ENCODE results near the gene EFCAB6.

The EFCAB6 gene, protein sequence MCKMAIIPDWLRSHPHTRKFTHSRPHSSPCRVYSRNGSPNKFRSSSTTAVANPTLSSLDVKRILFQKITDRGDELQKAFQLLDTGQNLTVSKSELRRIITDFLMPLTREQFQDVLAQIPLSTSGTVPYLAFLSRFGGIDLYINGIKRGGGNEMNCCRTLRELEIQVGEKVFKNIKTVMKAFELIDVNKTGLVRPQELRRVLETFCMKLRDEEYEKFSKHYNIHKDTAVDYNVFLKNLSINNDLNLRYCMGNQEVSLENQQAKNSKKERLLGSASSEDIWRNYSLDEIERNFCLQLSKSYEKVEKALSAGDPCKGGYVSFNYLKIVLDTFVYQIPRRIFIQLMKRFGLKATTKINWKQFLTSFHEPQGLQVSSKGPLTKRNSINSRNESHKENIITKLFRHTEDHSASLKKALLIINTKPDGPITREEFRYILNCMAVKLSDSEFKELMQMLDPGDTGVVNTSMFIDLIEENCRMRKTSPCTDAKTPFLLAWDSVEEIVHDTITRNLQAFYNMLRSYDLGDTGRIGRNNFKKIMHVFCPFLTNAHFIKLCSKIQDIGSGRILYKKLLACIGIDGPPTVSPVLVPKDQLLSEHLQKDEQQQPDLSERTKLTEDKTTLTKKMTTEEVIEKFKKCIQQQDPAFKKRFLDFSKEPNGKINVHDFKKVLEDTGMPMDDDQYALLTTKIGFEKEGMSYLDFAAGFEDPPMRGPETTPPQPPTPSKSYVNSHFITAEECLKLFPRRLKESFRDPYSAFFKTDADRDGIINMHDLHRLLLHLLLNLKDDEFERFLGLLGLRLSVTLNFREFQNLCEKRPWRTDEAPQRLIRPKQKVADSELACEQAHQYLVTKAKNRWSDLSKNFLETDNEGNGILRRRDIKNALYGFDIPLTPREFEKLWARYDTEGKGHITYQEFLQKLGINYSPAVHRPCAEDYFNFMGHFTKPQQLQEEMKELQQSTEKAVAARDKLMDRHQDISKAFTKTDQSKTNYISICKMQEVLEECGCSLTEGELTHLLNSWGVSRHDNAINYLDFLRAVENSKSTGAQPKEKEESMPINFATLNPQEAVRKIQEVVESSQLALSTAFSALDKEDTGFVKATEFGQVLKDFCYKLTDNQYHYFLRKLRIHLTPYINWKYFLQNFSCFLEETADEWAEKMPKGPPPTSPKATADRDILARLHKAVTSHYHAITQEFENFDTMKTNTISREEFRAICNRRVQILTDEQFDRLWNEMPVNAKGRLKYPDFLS (N-terminal part only)

GRCh38 chr22:43812149-43812842, at the start of gene EFCAB6:
TSS of gene EFCAB6 (minus strand) at chr22:43812305. CDS start at chr22:43782318, 29,987 bp downstream.
- TF ChIP-seq JUND (IDR thresholded peaks at IDR 0.05; ENCODE audit: low read depth), result no peak
- in situ Hi-C loops (cut with HindIII; ENCODE audit: low pct_unique_long_range_greater_than_20kb, low sequenced_read_pairs), result no loop called here
- DNase-seq (ENCODE audit: low read depth in 1 of 2, low spot score in 1 of 2), result peak; percentile 82 to 91

DNA sequence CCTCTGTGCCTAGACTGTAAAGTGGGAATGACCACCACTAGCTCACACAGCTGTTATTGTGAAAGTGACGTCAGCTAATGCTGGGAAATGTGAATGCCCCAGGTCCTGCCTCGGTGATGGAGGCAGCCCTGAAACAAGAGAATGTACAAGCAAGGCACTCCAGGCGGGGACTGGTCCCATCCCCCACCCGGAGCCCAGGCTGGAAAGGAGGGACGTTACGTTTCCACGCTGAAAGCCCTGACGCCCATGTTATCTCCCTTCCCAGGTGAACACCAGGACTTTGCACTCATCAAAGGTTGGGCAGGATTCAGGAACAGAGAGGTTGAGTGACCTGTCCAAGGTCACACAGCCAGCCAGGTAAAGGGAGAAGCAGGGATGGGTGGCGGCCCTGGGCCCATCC, 49.4 kb upstream of the EFCAB6 start:
- no peak for TF ChIP-seq JUND (IDR thresholded peaks at IDR 0.05; ENCODE audit: low read depth)
- in situ Hi-C loops (cut with HindIII; ENCODE audit: low pct_unique_long_range_greater_than_20kb, low sequenced_read_pairs), result no loop called here
- no peak for DNase-seq (ENCODE audit: low read depth in 1 of 2, low spot score in 1 of 2)

DNA sequence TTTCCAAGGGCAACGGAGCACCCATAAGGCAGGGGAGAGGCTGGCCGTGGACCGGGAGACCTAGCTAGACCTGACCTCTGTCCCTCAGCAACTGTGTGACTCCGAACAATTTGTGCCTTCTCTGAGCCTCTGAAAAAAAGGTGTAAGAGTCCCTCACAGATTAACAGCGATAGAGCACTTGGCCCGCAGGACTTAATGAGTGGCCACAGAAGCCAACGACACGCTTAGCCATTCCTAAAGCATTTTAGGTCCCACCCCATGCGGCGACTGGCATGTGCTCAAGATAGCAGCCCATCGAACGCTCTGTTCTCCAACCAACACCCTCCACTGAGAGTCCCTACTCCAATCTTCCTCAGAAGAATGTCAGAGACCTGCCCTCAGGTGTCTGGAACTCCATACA, 48.7 kb upstream of the EFCAB6 start:
- TF ChIP-seq JUND (IDR thresholded peaks at IDR 0.05; ENCODE audit: low read depth), result no peak
- in situ Hi-C loops (cut with HindIII; ENCODE audit: low pct_unique_long_range_greater_than_20kb, low sequenced_read_pairs), result no loop called here
- DNase-seq (ENCODE audit: low read depth in 1 of 2, low spot score in 1 of 2), result no peak

DNA sequence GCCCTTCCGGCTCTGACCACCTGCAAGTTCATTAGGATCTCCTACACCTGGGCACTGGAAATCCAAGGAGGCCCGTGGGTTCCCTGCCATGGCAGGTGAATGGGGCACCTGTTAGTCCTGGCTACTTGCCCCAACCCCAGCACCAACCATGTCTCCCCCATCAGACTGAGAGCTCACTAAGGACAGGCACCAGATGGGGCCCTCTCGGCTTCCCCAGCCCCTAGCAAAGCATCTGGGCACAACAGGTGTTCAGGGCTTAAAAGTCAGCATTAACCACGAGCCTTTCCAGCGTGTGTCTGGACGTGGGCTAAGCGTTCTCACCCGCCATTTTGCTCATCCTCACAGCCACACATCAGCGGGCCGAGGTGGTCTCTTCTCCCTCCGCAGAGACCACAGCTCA, 48.0 kb upstream of the EFCAB6 start:
- TF ChIP-seq JUND (IDR thresholded peaks at IDR 0.05; ENCODE audit: low read depth), result no peak
- in situ Hi-C loops (cut with HindIII; ENCODE audit: low pct_unique_long_range_greater_than_20kb, low sequenced_read_pairs), result no loop called here
- DNase-seq (ENCODE audit: low read depth in 1 of 2, low spot score in 1 of 2), result no peak

- TF ChIP-seq JUND (IDR thresholded peaks at IDR 0.05; ENCODE audit: low read depth), result no peak
- in situ Hi-C loops (cut with HindIII; ENCODE audit: low pct_unique_long_range_greater_than_20kb, low sequenced_read_pairs), result no loop called here
- DNase-seq (ENCODE audit: low read depth in 1 of 2, low spot score in 1 of 2), result no peak
Observed at GRCh38 chr22:43859621-43860020, 47.5 kb upstream of the EFCAB6 start.

- TF ChIP-seq JUND (IDR thresholded peaks at IDR 0.05; ENCODE audit: low read depth), result no peak
- DNase-seq (ENCODE audit: low read depth in 1 of 2, low spot score in 1 of 2), result no peak
- in situ Hi-C loops (cut with HindIII; ENCODE audit: low pct_unique_long_range_greater_than_20kb, low sequenced_read_pairs), result no loop called here
Observed at GRCh38 chr22:43859176-43859575, 47.1 kb upstream of the EFCAB6 start.

DNA sequence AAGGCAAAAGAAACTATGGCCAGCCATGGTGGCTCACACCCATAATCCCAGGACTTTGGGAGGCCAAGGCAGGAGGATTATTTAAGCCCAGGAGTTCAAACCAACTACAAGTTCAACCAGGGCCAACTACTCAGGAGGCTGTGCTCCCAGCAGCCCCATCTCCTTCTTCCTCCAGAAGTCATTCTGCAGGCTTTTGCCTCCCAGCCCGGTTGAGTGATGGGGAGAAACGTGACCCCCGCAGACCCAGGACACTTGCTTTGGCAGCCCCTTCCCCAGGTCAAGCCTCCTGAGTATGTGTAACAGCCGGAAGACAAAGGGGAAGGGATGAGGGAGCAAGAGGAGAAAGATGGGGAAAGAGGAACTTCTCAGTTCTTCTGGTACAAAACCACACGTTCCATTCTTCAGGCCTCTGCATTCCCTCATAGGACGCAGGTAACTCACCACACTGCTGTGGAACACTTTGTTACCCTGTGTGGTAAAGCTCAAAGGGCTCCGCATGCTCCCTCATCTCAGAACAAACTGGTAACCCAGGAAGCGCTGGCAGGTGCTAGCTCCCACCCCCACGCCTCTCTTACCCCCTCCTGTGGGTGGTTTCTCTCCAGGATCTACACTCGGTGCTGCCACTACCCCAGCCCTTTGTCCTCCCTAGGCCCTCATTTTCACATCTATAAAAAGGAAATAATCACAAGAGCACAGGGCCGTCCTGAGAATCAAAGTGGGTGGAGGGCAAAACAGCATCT, 46.2 kb upstream of the EFCAB6 start:
- in situ Hi-C loops (cut with HindIII; ENCODE audit: low pct_unique_long_range_greater_than_20kb, low sequenced_read_pairs), result no loop called here
- no peak for DNase-seq (ENCODE audit: low read depth in 1 of 2, low spot score in 1 of 2)
- no peak for TF ChIP-seq JUND (IDR thresholded peaks at IDR 0.05; ENCODE audit: low read depth)

DNA sequence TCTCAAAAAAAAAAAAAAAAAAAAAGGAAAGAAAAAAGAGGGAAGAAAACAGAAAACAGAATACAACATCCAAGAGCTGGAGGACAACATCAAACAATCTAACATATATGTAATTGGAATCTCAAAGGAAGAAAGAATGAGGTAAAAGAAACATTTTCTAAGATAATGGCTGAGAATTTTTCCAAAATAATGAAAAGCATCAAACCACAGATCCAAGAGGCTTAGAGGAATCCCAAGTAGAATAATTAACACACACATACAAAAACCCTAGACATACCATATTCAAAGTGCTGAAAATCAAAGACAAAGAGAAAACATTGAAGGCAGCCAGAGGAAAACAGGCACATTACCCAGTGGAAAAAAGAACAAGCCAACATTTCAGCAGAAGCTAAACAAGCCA, 45.3 kb upstream of the EFCAB6 start:
- no peak for DNase-seq (ENCODE audit: low read depth in 1 of 2, low spot score in 1 of 2)
- in situ Hi-C loops (cut with HindIII; ENCODE audit: low pct_unique_long_range_greater_than_20kb, low sequenced_read_pairs), result no loop called here
- TF ChIP-seq JUND (IDR thresholded peaks at IDR 0.05; ENCODE audit: low read depth), result no peak

GRCh38 chr22:43855431-43855830, 43.3 kb upstream of the EFCAB6 start:
- TF ChIP-seq JUND (IDR thresholded peaks at IDR 0.05; ENCODE audit: low read depth), result no peak
- DNase-seq (ENCODE audit: low read depth in 1 of 2, low spot score in 1 of 2), result no peak
- in situ Hi-C loops (cut with HindIII; ENCODE audit: low pct_unique_long_range_greater_than_20kb, low sequenced_read_pairs), result no loop called here

DNA sequence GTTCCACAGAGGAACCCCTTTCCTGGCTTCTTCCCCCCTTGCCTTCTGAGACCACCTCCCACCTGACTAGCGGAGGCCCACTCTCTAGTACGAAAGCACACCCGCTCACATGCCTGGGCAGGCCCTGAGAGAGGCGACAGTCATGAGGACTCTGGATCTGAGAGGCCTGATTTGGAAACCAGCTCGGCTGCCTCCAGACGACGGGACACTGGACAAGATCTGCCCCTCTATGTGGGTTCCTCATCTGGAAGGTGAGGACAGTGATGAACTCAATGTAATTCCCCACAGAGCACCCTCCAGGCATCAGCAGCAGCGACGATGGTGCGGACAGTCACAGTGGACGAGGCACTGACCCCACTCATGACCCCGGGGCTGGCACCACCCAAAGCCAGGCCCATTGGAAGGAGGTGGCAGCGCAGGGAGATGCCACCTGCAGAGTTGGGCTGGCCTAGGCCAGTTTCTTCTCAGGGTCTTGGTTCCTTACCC, 42.7 kb upstream of the EFCAB6 start:
- in situ Hi-C loops (cut with HindIII; ENCODE audit: low pct_unique_long_range_greater_than_20kb, low sequenced_read_pairs), result no loop called here
- no peak for TF ChIP-seq JUND (IDR thresholded peaks at IDR 0.05; ENCODE audit: low read depth)
- DNase-seq (ENCODE audit: low read depth in 1 of 2, low spot score in 1 of 2), result no peak

DNA sequence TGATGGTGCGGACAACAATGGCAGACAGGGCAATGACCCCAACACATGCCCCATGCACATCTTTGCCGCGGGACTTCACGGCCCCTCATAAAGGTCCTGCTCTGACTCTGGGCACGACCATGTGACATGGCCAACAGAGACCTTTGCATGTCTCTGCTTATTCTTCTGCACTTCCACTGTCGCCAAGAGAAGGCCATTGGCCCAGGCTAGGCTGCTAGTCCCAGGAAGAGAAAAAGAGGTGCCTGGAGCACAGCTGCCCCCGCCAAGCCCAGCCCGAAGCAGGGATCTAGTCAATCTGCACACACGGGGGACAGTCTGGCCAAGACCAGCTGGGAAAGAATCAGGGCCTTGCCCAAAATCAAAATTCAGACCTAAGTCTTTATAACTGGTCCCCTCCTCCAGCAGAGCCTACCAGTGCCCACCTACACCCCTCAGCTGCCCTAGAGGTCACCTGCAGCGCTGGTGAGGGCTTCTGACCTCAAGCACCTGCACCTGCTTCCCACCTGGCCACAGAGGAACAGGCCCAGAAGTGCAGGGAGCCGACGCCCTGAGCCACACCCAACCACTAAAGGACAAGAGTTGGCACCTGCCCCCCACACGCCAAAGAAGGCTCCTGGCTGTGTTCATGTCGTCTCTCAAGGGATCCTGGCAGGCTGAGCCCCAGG, 42.1 kb upstream of the EFCAB6 start:
- in situ Hi-C loops (cut with HindIII; ENCODE audit: low pct_unique_long_range_greater_than_20kb, low sequenced_read_pairs), result no loop called here
- no peak for TF ChIP-seq JUND (IDR thresholded peaks at IDR 0.05; ENCODE audit: low read depth)
- no peak for DNase-seq (ENCODE audit: low read depth in 1 of 2, low spot score in 1 of 2)

Measured in T47D (cell line).